MG63 (cell line): ENCODE measurements around the gene SPANXN5. TPM values are rescaled to one million over a fixed set of nuclear protein-coding genes. Genes with fewer than 3 reads are reported as not detected.
"Not testable (repeated sequence)": the region's sequence is repeated elsewhere in the genome, so short reads cannot be mapped to it uniquely, and the experiment has no call there.

Experiments used
- DNase-seq: peaks from one replicate; pipeline ENCODE4 v3.0.0-alpha.2; 2020
- H3K27me3 ChIP-seq: fragments of 250-450 bp; sonication (Bioruptor Pico); 2 replicates; pipeline ENCODE4 v1.5.1; 2020; ENCODE audit warnings: mild to moderate bottlenecking, moderate library complexity
- H3K36me3 ChIP-seq: fragments of 250-450 bp; sonication (Bioruptor Pico); 2 replicates; pipeline ENCODE4 v1.5.1; 2020; ENCODE audit warnings: mild to moderate bottlenecking, moderate library complexity
- H3K4me3 ChIP-seq: fragments of 250-450 bp; sonication (Bioruptor Pico); 2 replicates; pipeline ENCODE4 v1.5.1; 2020; ENCODE audit warnings: mild to moderate bottlenecking, moderate library complexity
- H3K9me3 ChIP-seq: fragments of 250-450 bp; sonication (Bioruptor Pico); 2 replicates; pipeline ENCODE4 v1.5.1; 2020; ENCODE audit warnings: mild to moderate bottlenecking, moderate library complexity
- total RNA-seq: library from RNA; depleted of rRNA; stranded (reverse); fragments of >200 nt; shearing (Covaris generic); gene quantifications from 2 replicates; pipeline ENCODE4 v1.2.3, GENCODE V29; 2014; ENCODE audit warnings: low replicate concordance; rRNA removed

The SPANXN5 gene, protein sequence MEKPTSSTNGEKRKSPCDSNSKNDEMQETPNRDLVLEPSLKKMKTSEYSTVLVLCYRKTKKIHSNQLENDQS
- total RNA-seq: not detected in 2 replicates

DNA sequence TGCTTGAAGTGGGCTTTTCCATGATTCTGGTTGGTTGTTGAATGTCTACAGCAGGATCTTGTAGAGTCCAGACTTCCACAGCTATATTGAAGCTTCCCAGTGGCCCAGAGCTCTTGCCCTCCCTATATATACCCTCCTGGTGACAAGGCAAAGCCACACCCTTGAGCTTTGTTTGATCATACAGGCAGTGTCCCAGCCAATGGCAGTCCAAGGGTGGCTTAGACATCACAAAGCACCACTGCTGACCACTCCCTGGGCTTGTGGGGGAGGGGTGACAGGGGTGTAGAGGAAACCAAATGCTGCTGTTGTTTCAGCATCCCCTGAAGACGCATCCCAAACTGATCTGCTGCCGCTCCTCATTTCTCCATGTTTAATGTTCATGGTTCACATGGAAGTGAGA is at the start of gene SPANXN5:
Gene SPANXN5, minus strand, starts transcription at position 101 of the 400 bp plus-strand sequence. Its CDS starts 79 bp downstream, at position 22.
- not testable (repeated sequence) for H3K27me3 ChIP-seq, DNase-seq, H3K4me3 ChIP-seq, H3K36me3 ChIP-seq, H3K9me3 ChIP-seq

DNA sequence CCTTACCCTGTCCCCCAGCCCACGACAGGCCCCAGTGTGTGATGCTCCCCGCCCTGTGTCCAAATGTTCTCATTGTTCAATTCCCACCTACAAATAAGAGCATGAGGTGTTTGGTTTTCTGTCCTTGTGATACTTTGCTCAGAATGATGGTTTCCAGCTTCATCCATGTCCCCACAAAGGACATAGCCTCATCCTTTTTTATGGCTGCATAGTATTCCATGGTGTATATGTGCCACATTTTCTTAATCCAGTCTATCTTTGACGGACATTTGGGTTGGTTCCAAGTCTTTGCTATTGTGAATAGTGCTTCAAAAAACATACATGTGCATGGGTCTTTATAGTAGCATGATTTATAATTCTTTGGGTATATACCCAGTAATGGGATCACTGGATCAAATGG is 46.4 kb upstream of the SPANXN5 start:
- not testable (repeated sequence) for H3K9me3 ChIP-seq, DNase-seq, H3K4me3 ChIP-seq, H3K27me3 ChIP-seq, H3K36me3 ChIP-seq

DNA sequence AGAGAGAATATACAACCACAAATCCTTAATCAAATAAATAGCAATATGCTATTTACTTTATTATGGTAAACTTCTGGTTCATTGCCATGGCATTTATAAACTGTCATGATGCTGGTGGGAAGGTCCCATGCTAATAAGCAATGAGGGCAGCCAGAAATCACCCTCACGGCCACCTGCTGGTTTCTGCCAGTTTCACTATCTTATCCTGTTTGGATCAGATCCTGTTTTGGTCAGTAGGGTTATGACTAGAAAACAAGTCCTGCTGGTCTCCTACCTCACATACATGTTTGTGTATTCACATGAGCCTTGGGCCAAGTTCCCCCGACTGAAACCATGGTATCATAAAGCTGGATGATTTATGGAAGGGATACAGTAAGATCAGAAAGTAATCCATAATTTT is 41.9 kb upstream of the SPANXN5 start:
- no peak overlapping the region for H3K4me3 ChIP-seq

DNA sequence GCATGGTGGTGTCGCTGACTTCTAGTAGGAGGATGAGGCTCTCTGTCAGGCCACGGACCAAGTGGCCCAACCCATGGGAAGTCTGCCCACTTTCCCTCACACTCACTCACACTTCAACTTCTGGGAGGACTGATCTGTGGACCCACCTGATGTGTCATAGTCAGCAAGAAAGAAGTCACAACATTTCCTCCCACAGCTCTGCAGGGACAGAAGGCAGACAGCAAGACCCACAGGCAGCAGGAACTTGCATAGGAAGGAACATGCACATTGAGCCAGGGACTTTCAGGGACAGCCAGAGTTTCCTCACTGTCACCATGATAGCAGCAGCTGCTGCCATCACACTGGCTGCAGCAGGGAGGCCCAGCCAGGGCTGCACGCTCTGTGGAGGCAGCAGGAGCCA is 33.3 kb upstream of the SPANXN5 start:
- DNase-seq: no peak

More for the DNA sequence above, 41.9 kb upstream of the SPANXN5 start:
- DNase-seq: no peak
- Histone ChIP-seq H3K36me3 (no peaks in the 10 kb centered on the region), H3K27me3 (no peaks in the 10 kb centered on the region), H3K9me3 (no peaks in the 10 kb centered on the region)

DNA sequence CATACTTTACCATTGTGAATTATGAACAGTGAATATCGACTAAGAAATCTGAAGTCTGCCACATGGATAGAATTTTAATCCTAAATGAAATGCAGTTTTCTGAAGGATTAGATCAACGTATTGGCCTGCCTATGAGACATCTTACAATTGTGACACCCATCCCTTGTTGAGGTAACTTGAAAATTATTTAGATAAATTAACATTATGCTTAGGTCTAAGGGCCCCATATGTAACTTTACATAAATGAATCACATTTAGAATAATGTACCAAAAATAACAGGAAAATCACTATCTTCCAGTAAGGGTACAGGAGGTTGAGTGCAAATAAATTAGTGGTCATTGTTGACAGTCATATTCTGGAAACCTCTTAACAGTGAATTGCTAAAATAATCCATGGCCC is 27.4 kb upstream of the SPANXN5 start:
- no peaks in the 10 kb centered on the region for H3K9me3 ChIP-seq
- H3K27me3 ChIP-seq: no peaks in the 10 kb centered on the region
- DNase-seq: no peak
- no peaks in the 10 kb centered on the region for H3K36me3 ChIP-seq
- no peak overlapping the region for H3K4me3 ChIP-seq

More for the DNA sequence above, 33.3 kb upstream of the SPANXN5 start:
- Histone ChIP-seq H3K27me3 (no peaks in the 10 kb centered on the region), H3K9me3 (no peaks in the 10 kb centered on the region), H3K36me3 (no peaks in the 10 kb centered on the region), H3K4me3 (no peak overlapping the region)

DNA sequence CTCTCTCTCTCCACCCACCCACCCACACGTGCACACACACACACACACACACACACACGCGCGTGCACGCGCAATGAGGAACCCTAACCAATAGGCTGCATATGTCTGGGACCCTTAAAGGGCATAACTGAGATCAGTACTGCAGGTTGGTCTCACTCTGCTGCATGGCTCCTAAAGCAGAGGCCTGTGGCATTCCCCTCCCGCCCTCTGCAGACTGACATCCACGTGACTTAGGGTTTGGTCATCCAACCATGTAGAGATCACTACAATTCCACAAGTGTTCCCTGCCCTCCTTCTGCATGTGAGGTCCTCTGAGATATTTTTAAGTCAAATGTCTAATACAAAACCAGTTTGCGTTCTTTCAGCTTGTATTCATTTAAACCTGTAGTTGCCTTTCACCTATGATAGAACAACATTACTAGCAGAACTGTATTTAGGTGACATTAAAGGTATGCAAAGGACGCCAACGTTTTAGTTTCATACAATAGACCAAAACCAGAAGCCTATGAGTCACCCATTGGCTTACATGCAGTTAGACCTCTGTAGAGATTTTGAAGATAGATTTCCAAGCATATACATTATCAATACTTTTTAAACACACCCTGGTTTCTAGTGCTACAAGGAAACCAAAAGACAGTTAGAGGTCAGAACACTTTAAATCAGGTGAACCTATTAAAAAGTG is 24.0 kb upstream of the SPANXN5 start:
- Histone ChIP-seq H3K9me3 (no peaks in the 10 kb centered on the region), H3K27me3 (no peaks in the 10 kb centered on the region), H3K4me3 (no peak overlapping the region), H3K36me3 (no peaks in the 10 kb centered on the region)
- DNase-seq: no peak

DNA sequence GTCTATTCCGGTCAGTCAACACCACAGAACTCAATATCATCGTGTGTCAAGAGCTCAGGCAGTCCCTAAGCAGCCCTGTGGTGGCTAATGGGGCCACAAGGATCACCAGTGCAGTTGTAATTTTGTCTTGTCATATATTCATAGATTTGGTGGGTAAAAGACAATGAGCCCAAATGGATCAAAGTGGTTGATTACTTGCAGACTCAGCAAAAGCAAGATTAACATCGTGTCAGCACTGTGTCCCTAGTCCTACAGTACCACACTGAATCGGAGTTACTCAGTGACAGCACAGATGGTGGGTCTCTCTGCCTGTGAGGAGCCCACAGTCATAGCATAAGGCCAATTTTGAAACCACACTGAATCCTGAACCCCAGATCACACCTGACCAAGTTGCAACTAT is 22.6 kb upstream of the SPANXN5 start:
- Histone ChIP-seq H3K36me3 (no peaks in the 10 kb centered on the region), H3K9me3 (no peaks in the 10 kb centered on the region), H3K27me3 (no peaks in the 10 kb centered on the region), H3K4me3 (no peak overlapping the region)
- no peak for DNase-seq

DNA sequence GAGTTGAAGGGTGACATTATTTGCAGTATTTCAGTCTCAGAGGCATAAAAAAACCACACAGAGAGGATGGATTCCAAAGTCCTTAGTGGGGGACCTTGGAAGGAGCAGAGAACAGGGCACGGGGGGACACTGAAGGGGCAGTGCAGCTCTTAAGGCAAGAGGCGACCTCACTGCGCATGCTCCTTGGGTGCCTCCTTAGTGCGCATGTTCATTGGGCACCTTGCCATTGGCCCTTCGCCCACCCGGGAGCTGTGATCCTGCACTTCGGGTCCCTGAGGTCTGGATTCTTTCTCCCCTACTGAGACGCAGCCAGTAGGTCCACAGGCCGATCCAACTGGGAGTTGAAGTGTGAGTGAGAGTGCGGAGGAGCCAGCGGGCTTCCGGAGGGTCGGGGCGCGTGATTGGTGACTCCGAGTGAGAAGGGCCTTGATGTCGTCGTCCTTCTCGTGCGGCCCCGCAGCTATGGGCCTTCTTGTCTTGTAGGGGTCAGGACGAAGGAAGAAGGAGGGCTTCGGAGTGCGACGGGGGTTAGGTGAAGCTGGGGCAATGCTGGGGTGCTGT is 13.9 kb upstream of the SPANXN5 start, which contains the start of gene XAGE5:
Gene XAGE5, plus strand, starts transcription at position 223 of the 561 bp plus-strand sequence. CDS start 1,280 bp downstream, outside the sequence.
- no peak for DNase-seq
- Histone ChIP-seq H3K4me3 (no peak within 1 kb of the TSS), H3K36me3 (no peaks in the 10 kb centered on the region), H3K9me3 (no peaks in the 10 kb centered on the region), H3K27me3 (no peaks in the 10 kb centered on the region)

DNA sequence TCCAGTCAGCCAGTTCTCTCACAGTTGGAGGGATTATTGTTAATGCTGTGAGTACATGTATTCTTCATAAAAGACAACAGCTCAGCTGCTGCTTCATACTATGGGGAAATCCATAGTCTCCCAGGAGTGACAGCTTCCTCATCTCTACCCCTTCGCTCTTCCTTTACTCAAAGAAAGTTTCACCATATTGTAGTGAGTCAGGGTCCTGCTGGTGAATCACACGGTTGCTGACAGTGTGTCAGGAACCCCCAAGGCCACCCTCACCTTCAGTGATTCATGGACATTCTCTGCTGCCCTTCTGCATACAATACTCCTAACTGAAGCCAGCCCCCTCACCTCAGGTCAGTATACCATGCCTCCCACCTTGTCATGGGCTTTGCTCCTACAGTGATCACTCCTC is 7.6 kb upstream of the SPANXN5 start:
- H3K9me3 ChIP-seq, H3K4me3 ChIP-seq, H3K36me3 ChIP-seq, DNase-seq, H3K27me3 ChIP-seq: not testable (repeated sequence)

DNA sequence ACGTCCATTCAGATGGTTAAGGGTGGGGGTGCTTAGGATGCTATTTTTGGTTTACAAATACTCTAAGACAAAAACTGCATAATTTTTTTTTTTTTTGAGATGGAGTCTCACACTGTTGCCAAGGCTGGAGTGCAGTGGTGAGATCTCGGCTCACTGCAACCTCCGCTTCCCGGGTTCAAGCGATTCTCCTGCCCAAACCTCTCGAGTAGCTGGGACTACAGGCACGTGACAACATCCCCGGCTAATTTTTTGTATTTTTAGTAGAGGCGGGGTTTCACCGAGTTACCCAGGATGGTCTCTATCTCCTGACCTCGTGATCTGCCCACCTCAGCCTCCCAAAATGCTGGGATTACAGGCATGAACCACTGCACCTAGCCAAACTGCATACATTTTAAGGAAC is 23.7 kb downstream of the SPANXN5 start:
- not testable (repeated sequence) for H3K9me3 ChIP-seq, H3K27me3 ChIP-seq, H3K36me3 ChIP-seq, H3K4me3 ChIP-seq, DNase-seq

DNA sequence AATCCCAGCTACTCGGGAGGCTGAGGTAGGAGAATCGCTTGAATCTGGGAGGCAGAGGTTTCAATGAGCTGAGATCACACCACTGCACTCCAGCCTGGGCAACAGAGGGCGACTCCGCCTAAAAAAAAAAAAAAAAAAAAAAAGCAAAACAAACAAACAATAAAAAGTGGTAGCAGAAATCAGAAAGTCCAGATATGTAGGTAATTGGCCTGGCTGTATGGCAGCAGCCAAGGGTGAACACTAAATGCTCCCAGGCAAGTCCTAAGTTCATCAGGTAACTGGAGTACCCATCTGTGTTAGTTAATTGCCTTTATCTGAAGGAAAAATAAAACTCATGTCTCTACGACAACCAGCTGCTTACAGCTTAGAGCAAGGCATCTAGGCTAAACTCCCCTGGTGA is 31.2 kb downstream of the SPANXN5 start:
- H3K9me3 ChIP-seq: not testable (repeated sequence)

DNA sequence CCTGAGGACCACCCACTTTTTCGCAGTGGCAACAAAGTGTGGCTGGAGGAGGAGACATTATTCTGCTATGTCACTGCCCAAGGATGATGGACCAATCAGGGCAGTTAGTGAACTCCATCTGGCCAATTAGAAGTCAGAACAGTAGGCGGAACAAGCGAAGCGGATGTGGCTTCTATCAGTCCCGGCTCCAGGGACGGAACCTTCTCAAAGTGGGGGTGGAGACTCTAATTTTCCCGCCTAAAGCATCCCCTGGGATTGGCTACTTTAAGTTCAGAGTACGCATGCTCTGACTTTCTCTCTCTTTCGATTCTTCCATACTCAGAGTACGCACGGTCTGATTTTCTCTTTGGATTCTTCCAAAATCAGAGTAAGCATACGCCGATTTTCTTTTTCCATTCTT is 46.3 kb downstream of the SPANXN5 start, which contains the start of gene SSX2B:
Gene SSX2B, plus strand, starts transcription at position 301 of the 400 bp plus-strand sequence. CDS start 1,429 bp downstream, outside the sequence.
- not testable (repeated sequence) for H3K36me3 ChIP-seq, H3K9me3 ChIP-seq, DNase-seq, H3K4me3 ChIP-seq, H3K27me3 ChIP-seq

More for the DNA sequence above, 31.2 kb downstream of the SPANXN5 start:
- H3K36me3 ChIP-seq, H3K4me3 ChIP-seq, DNase-seq, H3K27me3 ChIP-seq: not testable (repeated sequence)

Other genes with a start within 250 kb of the SPANXN5 start
- gene SSX7, start 142.5 kb downstream of the SPANXN5 start, total RNA-seq: not detected in 2 replicates
- not detected in 2 replicates for gene SSX2, start 90.2 kb downstream of the SPANXN5 start, total RNA-seq
- gene SSX2B, start 46.2 kb downstream of the SPANXN5 start, total RNA-seq: not detected in 2 replicates
- not detected in 2 replicates for gene XAGE5, start 13.9 kb upstream of the SPANXN5 start, total RNA-seq
- not detected in 2 replicates for gene XAGE3, start 70.7 kb upstream of the SPANXN5 start, total RNA-seq
- gene FAM156B, start 99.9 kb upstream of the SPANXN5 start, total RNA-seq: 4.6 and 24.9 TPM in 2 replicates
- gene FAM156A, start 161.1 kb upstream of the SPANXN5 start, total RNA-seq: 2.1 and 14.5 TPM in 2 replicates